ENCODE results near the gene DDX23.

The DDX23 gene

GRCh38 chr12:48823281-48823680 lies 28.7 kb downstream of the DDX23 start:
- DNase-seq (ENCODE audit: low spot score): no peak

GRCh38 chr12:48822711-48823110 lies 29.3 kb downstream of the DDX23 start:
- no peak for DNase-seq (ENCODE audit: low spot score)

GRCh38 chr12:48822139-48822538 lies 29.8 kb downstream of the DDX23 start:
- DNase-seq (ENCODE audit: low spot score): no peak

GRCh38 chr12:48819986-48820725 lies 31.8 kb downstream of the DDX23 start:
- DNase-seq (ENCODE audit: low spot score): no peak

GRCh38 chr12:48818831-48819590 lies 33.0 kb downstream of the DDX23 start:
- no peak for DNase-seq (ENCODE audit: low spot score)

GRCh38 chr12:48817873-48818830 lies 33.8 kb downstream of the DDX23 start, which contains the start of gene CACNB3:
CACNB3 (plus strand) TSS chr12:48818496; CDS start chr12:48818930, 434 bp downstream.
- peak; percentile 78 for DNase-seq (ENCODE audit: low spot score)

GRCh38 chr12:48816143-48816854 lies 35.7 kb downstream of the DDX23 start:
- DNase-seq (ENCODE audit: low spot score): peak; percentile 14

- DNase-seq (ENCODE audit: low spot score): peak; percentile 83
Observed at GRCh38 chr12:48815126-48816110, 36.5 kb downstream of the DDX23 start.

- DNase-seq (ENCODE audit: low spot score): peak; percentile 83
Observed at GRCh38 chr12:48814262-48815125, 37.5 kb downstream of the DDX23 start.

GRCh38 chr12:48813465-48814261 lies 38.3 kb downstream of the DDX23 start:
- DNase-seq (ENCODE audit: low spot score): no peak

GRCh38 chr12:48812389-48812788 lies 39.6 kb downstream of the DDX23 start:
- DNase-seq (ENCODE audit: low spot score): no peak

GRCh38 chr12:48811437-48812090 lies 40.4 kb downstream of the DDX23 start:
- DNase-seq (ENCODE audit: low spot score): no peak

GRCh38 chr12:48810903-48811431 lies 41.0 kb downstream of the DDX23 start:
- DNase-seq (ENCODE audit: low spot score): peak; percentile 65

GRCh38 chr12:48807981-48808380 lies 44.0 kb downstream of the DDX23 start:
- DNase-seq (ENCODE audit: low spot score): no peak

GRCh38 chr12:48803675-48804074 lies 48.3 kb downstream of the DDX23 start:
- no peak for DNase-seq (ENCODE audit: low spot score)

GRCh38 chr12:48800971-48801370 lies 51.0 kb downstream of the DDX23 start:
- DNase-seq (ENCODE audit: low spot score): no peak

GRCh38 chr12:48800457-48800856 lies 51.5 kb downstream of the DDX23 start:
- DNase-seq (ENCODE audit: low spot score): no peak

- DNase-seq (ENCODE audit: low spot score): peak; percentile 49
Observed at GRCh38 chr12:48796976-48797375, 55.0 kb downstream of the DDX23 start.
